ENCODE data around the gene GADL1.

The GADL1 gene

GRCh38 chr3:30878862-30879261, 15.6 kb downstream of the GADL1 start:
- DNase-seq (ENCODE audit: low spot score): no peak

- no peak for DNase-seq (ENCODE audit: low spot score)
Observed at GRCh38 chr3:30875505-30875904, 19.0 kb downstream of the GADL1 start.

- no peak for DNase-seq (ENCODE audit: low spot score)
Observed at GRCh38 chr3:30873671-30874070, 20.8 kb downstream of the GADL1 start.

- DNase-seq (ENCODE audit: low spot score): no peak
Observed at GRCh38 chr3:30872879-30873278, 21.6 kb downstream of the GADL1 start.

GRCh38 chr3:30871720-30872119, 22.7 kb downstream of the GADL1 start:
- no peak for DNase-seq (ENCODE audit: low spot score)

- no peak for DNase-seq (ENCODE audit: low spot score)
Observed at GRCh38 chr3:30864836-30865235, 29.6 kb downstream of the GADL1 start.

GRCh38 chr3:30864132-30864531, 30.3 kb downstream of the GADL1 start:
- DNase-seq (ENCODE audit: low spot score): no peak

- no peak for DNase-seq (ENCODE audit: low spot score)
Observed at GRCh38 chr3:30862004-30862403, 32.5 kb downstream of the GADL1 start.

GRCh38 chr3:30858894-30859389, 35.5 kb downstream of the GADL1 start:
- DNase-seq (ENCODE audit: low spot score): peak; percentile 8

GRCh38 chr3:30855400-30856292, 38.8 kb downstream of the GADL1 start:
- no peak for DNase-seq (ENCODE audit: low spot score)

GRCh38 chr3:30852833-30853232, 41.6 kb downstream of the GADL1 start:
- no peak for DNase-seq (ENCODE audit: low spot score)

GRCh38 chr3:30848087-30848779, 46.2 kb downstream of the GADL1 start:
- DNase-seq (ENCODE audit: low spot score): no peak

GRCh38 chr3:30847592-30847991, 46.9 kb downstream of the GADL1 start:
- DNase-seq (ENCODE audit: low spot score): no peak

GRCh38 chr3:30845606-30846005, 48.9 kb downstream of the GADL1 start:
- no peak for DNase-seq (ENCODE audit: low spot score)

- DNase-seq (ENCODE audit: low spot score): peak; percentile 8
Observed at GRCh38 chr3:30843877-30844276, 50.6 kb downstream of the GADL1 start.

- no peak for DNase-seq (ENCODE audit: low spot score)
Observed at GRCh38 chr3:30836141-30836540, 58.3 kb downstream of the GADL1 start.

GRCh38 chr3:30835667-30836066, 58.8 kb downstream of the GADL1 start:
- no peak for DNase-seq (ENCODE audit: low spot score)

GRCh38 chr3:30832961-30833575, 61.4 kb downstream of the GADL1 start:
- DNase-seq (ENCODE audit: low spot score): no peak

- no peak for DNase-seq (ENCODE audit: low spot score)
Observed at GRCh38 chr3:30827080-30827479, 67.4 kb downstream of the GADL1 start.

- no peak for DNase-seq (ENCODE audit: low spot score)
Observed at GRCh38 chr3:30826531-30826942, 67.9 kb downstream of the GADL1 start.

- DNase-seq (ENCODE audit: low spot score): no peak
Observed at GRCh38 chr3:30819067-30819798, 75.2 kb downstream of the GADL1 start.

- no peak for DNase-seq (ENCODE audit: low spot score)
Observed at GRCh38 chr3:30813734-30814133, 80.7 kb downstream of the GADL1 start.

All from Ammon's horn (tissue), 1 donor.